Measurements from ENCODE around the gene THAP12.

- TF ChIP-seq POLR2A (IDR thresholded peaks at IDR 0.05; ENCODE audit: low read depth, low read length) (no peak), TAF1 (IDR thresholded peaks at IDR 0.05; ENCODE audit: low read depth, low read length) (no peak), POLR2AphosphoS5 (IDR thresholded peaks at IDR 0.05; ENCODE audit: low read depth, low read length) (no peak), SPI1 (IDR thresholded peaks at IDR 0.05; ENCODE audit: low read depth, low read length) (no peak), PAX5 (IDR thresholded peaks at IDR 0.05; ENCODE audit: insufficient read depth, low read length, severe bottlenecking) (no peak), POU2F2 (IDR thresholded peaks at IDR 0.05; ENCODE audit: low read depth, low read length) (no peak)
These were observed 7.5 kb upstream of the THAP12 start for GRCh38 chr11:76388408-76388807.

Measured in GM12891 (cell line).